NCI-H2029 (cell line): ENCODE data around the gene CRTAC1.

Experiments used
- DNase-seq: peaks from one replicate; lab custom pipeline; 2025; lab: John Stamatoyannopoulos, UW

CRTAC1 gene

GRCh38 chr10:97924678-97925077 lies 105.7 kb downstream of the CRTAC1 start:
- DNase-seq: no peak

- no peak for DNase-seq
Observed at GRCh38 chr10:97923476-97923875, 106.9 kb downstream of the CRTAC1 start.

- no peak for DNase-seq
Observed at GRCh38 chr10:97923057-97923456, 107.4 kb downstream of the CRTAC1 start.

- no peak for DNase-seq
Observed at GRCh38 chr10:97922022-97922758, 108.2 kb downstream of the CRTAC1 start.

GRCh38 chr10:97921581-97922021 lies 108.8 kb downstream of the CRTAC1 start:
- DNase-seq: no peak

- DNase-seq: no peak
Observed at GRCh38 chr10:97920865-97921264, 109.6 kb downstream of the CRTAC1 start.

GRCh38 chr10:97919012-97919411 lies 111.4 kb downstream of the CRTAC1 start:
- DNase-seq: no peak

GRCh38 chr10:97916586-97916985 lies 113.8 kb downstream of the CRTAC1 start:
- no peak for DNase-seq

- DNase-seq: no peak
Observed at GRCh38 chr10:97915346-97916131, 114.9 kb downstream of the CRTAC1 start.

- peak; percentile 72 for DNase-seq
Observed at GRCh38 chr10:97914837-97915211, 115.6 kb downstream of the CRTAC1 start.

- DNase-seq: no peak
Observed at GRCh38 chr10:97914171-97914836, 116.1 kb downstream of the CRTAC1 start.

- no peak for DNase-seq
Observed at GRCh38 chr10:97913614-97914013, 116.8 kb downstream of the CRTAC1 start.

GRCh38 chr10:97913193-97913592 lies 117.2 kb downstream of the CRTAC1 start:
- no peak for DNase-seq

- DNase-seq: no peak
Observed at GRCh38 chr10:97911217-97911616, 119.2 kb downstream of the CRTAC1 start.

GRCh38 chr10:97910661-97911060 lies 119.8 kb downstream of the CRTAC1 start:
- no peak for DNase-seq

- no peak for DNase-seq
Observed at GRCh38 chr10:97907830-97908229, 122.6 kb downstream of the CRTAC1 start.

- no peak for DNase-seq
Observed at GRCh38 chr10:97907211-97907610, 123.2 kb downstream of the CRTAC1 start.

GRCh38 chr10:97905276-97905675 lies 125.1 kb downstream of the CRTAC1 start:
- DNase-seq: no peak

- DNase-seq: no peak
Observed at GRCh38 chr10:97904576-97904975, 125.8 kb downstream of the CRTAC1 start.

- no peak for DNase-seq
Observed at GRCh38 chr10:97904018-97904381, 126.4 kb downstream of the CRTAC1 start.

- no peak for DNase-seq
Observed at GRCh38 chr10:97903128-97904017, 127.0 kb downstream of the CRTAC1 start.

- no peak for DNase-seq
Observed at GRCh38 chr10:97901381-97901780, 129.0 kb downstream of the CRTAC1 start.
